ENCODE measurements around the gene ETV5. TPM values are rescaled to one million over a fixed set of nuclear protein-coding genes. Genes with fewer than 3 reads are reported as not detected.

Gene ETV5
- total and polyA plus RNA-seq, 2 of the 4 experiments (the other 2 are of a cell fraction): 15.7 to 20.1 TPM

- H2AFZ ChIP-seq (replicated peaks; ENCODE audit: low read length, poor library complexity): no peak overlapping the region
- no TSS peak for BruUV-seq (replicated peaks)
- DNase-seq (no peak), ATAC-seq (ENCODE audit: low read depth) (no peak)
- no peak overlapping the region for H3K14ac ChIP-seq (replicated peaks; ENCODE audit: low read depth, low read length)
- H3K9me3 ChIP-seq (ENCODE audit: control insufficient read depth, insufficient read depth, low read length): no peaks in the 10 kb centered on the region
- peaks cover 2% of the 10 kb centered on the region for H3K4me1 ChIP-seq (ENCODE audit: control insufficient read depth, insufficient read depth, low read length)
- WGBS, 2 experiments (ENCODE audit: extremely low coverage in 2 of 2, insufficient read length in 1 of 2): 50% methylated on average over 3 of the region's 7 CpGs; no CpG with 5 or more reads in 1 of the 2 experiments
- no peak overlapping the region for H3K4ac ChIP-seq (ENCODE audit: low read depth, low read length)
- H2AK5ac ChIP-seq (ENCODE audit: low read depth, low read length): no peak overlapping the region
- no peak overlapping the region for H3K18ac ChIP-seq (ENCODE audit: low read depth, low read length)
- H3K36me3 ChIP-seq (ENCODE audit: control insufficient read depth, insufficient read depth, low read length): peaks cover 19% of the 10 kb centered on the region
- no peak overlapping the region for H3K4me2 ChIP-seq (ENCODE audit: low read depth, low read length)
- no peak overlapping the region for H3K23ac ChIP-seq (ENCODE audit: low read depth, low read length)
- no peak overlapping the region for H2BK20ac ChIP-seq (ENCODE audit: low read depth, low read length)
- H4K5ac ChIP-seq (ENCODE audit: low read depth, low read length): no peak overlapping the region
- ChIA-PET CTCF (no interaction called here), POLR2A (ENCODE audit: unreplicated experiment) (no interaction called here)
- TF ChIP-seq POLR2A (IDR thresholded peaks at IDR 0.05; ENCODE audit: low read depth, low read length) (no peak), CHD1 (IDR thresholded peaks at IDR 0.05; ENCODE audit: low read depth, low read length) (no peak), CTCF (conservative IDR thresholded peaks at IDR 0.05; ENCODE audit: low read depth, low read length) (no peak), RAD21 (IDR thresholded peaks at IDR 0.05; ENCODE audit: low read length) (no peak), SMC3 (IDR thresholded peaks at IDR 0.05; ENCODE audit: low read depth, low read length) (no peak), RCOR1 (IDR thresholded peaks at IDR 0.05; ENCODE audit: insufficient replicate concordance, low read length) (no peak), MAZ (IDR thresholded peaks at IDR 0.05; ENCODE audit: borderline replicate concordance, low read depth, low read length) (no peak), BHLHE40 (IDR thresholded peaks at IDR 0.05; ENCODE audit: low read depth, low read length) (no peak), USF2 (IDR thresholded peaks at IDR 0.05; ENCODE audit: low read depth, low read length) (no peak), FOS (IDR thresholded peaks at IDR 0.05; ENCODE audit: low read depth, low read length) (no peak)
- H4K20me1 ChIP-seq (ENCODE audit: insufficient read depth, low read length): no peaks in the 10 kb centered on the region
- no peak overlapping the region for H2BK5ac ChIP-seq (ENCODE audit: low read depth, low read length, poor library complexity, severe bottlenecking)
- peaks cover 20 to 24% of the 10 kb centered on the region in 2 experiments for H3K79me1 ChIP-seq (ENCODE audit: low read depth in 1 of 2, low read length in 2 of 2)
- H3K56ac ChIP-seq (ENCODE audit: extremely low read depth, insufficient read depth, low read length): no peak overlapping the region
- H3K4me3 ChIP-seq (ENCODE audit: insufficient read depth, low read depth, low read length): no peak overlapping the region
- H3K9ac ChIP-seq (ENCODE audit: low read depth, low read length): no peak overlapping the region
- H2BK120ac ChIP-seq (ENCODE audit: low read depth, low read length): no peak overlapping the region
- no peak overlapping the region for H2BK15ac ChIP-seq (ENCODE audit: low read depth, low read length)
- no peak overlapping the region for H4K8ac ChIP-seq (ENCODE audit: low read depth in 2 of 2, low read length in 2 of 2)
- H3K9me1 ChIP-seq (ENCODE audit: insufficient read depth, low read length): peaks cover 2% of the 10 kb centered on the region; the same call in 1 of the 2 replicates
- no peak overlapping the region for H4K91ac ChIP-seq (ENCODE audit: insufficient read depth, low read depth, low read length)
- in situ Hi-C loops (cut with MboI; ENCODE audit: low sequenced_read_pairs): no loop called here
- intact Hi-C loops (cut with micrococcal nuclease): no loop called here
- dilution Hi-C loops (cut with HindIII; ENCODE audit: low sequenced_read_pairs, unreplicated experiment): no loop called here
- H3K27me3 ChIP-seq (ENCODE audit: control insufficient read depth, insufficient read depth, low read length): no peaks in the 10 kb centered on the region
- no peak overlapping the region for H3K27ac ChIP-seq (ENCODE audit: insufficient read depth, low read length)
- H2AK9ac ChIP-seq (replicated peaks; ENCODE audit: low read depth, low read length, poor library complexity): no peak overlapping the region
These were observed 29.0 kb downstream of the ETV5 start for GRCh38 chr3:186079925-186080324.

All from IMR-90 (cell line).